T-helper 2 cell treated with Interferon-gamma antibody and Interleukin-4, amounts not matched to agents 5 μg/mL and 100 μg/mL, for 36 hours (primary cell): ENCODE measurements around the gene KCNJ4.
"Not testable (repeated sequence)": the region's sequence is repeated elsewhere in the genome, so short reads cannot be mapped to it uniquely, and the experiment has no call there.

Source experiments
- DNase-seq: peaks from one replicate; pipeline ENCODE4 v3.0.0; 2021; ENCODE audit warnings: low spot score
- H3K27ac Mint-ChIP-seq: one replicate; pipeline ENCODE4 v1.8.0; 2021; ENCODE audit warnings: mild to moderate bottlenecking, mixed read lengths
- H3K27me3 Mint-ChIP-seq: one replicate; pipeline ENCODE4 v1.8.0; 2021; ENCODE audit warnings: low read depth, mixed read lengths
- H3K36me3 Mint-ChIP-seq: one replicate; pipeline ENCODE4 v1.8.0; 2021; ENCODE audit warnings: low read depth, mixed read lengths
- H3K4me1 Mint-ChIP-seq: one replicate; pipeline ENCODE4 v1.8.0; 2021; ENCODE audit warnings: low read depth, mixed read lengths
- H3K4me3 Mint-ChIP-seq: one replicate; pipeline ENCODE4 v1.8.0; 2022; ENCODE audit warnings: mild to moderate bottlenecking, moderate library complexity, mixed read lengths
- H3K9me3 Mint-ChIP-seq: one replicate; pipeline ENCODE4 v1.8.0; 2021; ENCODE audit warnings: mixed read lengths

KCNJ4 gene

DNA sequence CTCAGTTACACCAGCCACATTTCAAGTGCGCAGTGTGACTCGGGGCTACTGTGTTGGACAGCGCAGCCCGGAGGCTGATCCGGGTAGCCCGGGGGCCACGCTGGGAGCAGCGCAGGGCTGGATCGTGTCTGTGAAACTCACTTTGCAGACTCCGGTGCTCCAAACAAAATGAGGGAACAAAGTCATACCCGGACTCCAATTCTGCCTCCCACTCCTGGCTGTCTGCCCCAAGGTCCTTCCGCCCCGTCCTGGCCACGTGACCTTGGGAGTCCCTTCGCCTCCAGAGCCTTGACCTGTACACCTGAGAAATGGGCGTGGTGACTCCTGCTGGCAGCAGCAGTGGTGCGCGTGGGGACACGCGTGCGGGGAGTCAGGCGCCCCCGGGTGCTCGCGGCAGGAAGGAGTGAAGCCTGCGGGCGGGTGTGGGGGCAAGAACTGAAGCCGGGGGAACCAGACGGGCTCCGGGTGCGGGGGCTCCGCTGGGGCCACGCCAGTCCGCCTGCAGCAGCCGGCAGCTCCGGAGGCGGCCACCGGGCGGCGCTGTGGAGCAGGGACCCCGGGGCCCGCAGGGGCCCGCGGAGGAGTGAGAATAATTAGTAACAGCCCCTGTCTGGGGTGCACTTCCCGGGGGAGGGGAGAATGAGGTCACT lies 42.4 kb downstream of the KCNJ4 start:
- Mint-ChIP-seq H3K36me3 (no peaks in the 10 kb centered on the region), H3K27me3 (peaks cover 3% of the 10 kb centered on the region), H3K4me3 (peak overlapping the region; percentile 36), H3K4me1 (no peaks in the 10 kb centered on the region), H3K9me3 (no peaks in the 10 kb centered on the region), H3K27ac (no peak overlapping the region)
- peak; percentile 32 for DNase-seq

DNA sequence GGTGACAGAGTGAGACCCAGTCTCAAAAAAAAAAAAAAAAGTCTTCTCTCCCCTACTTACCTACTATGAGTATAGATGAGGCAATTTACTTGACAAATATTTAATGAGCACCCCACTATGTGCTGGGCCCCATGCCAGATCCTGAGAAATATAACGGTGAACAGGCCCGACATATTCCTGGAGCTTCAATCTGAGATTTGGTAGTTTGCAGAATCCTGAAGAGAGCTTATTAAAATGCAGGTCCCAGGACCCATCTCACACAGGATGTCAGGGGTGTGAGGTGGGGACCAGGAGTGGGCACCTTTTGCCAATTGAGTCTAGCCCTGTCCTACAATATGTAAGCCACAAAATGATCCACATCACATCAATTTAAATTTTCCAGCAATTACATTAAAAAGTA lies 44.0 kb downstream of the KCNJ4 start:
- no peaks in the 10 kb centered on the region for H3K36me3 Mint-ChIP-seq
- H3K4me1 Mint-ChIP-seq: no peaks in the 10 kb centered on the region
- no peaks in the 10 kb centered on the region for H3K9me3 Mint-ChIP-seq
- peaks cover 3% of the 10 kb centered on the region for H3K27me3 Mint-ChIP-seq
- H3K27ac Mint-ChIP-seq: no peak overlapping the region
- H3K4me3 Mint-ChIP-seq: no peak overlapping the region
- DNase-seq: no peak

DNA sequence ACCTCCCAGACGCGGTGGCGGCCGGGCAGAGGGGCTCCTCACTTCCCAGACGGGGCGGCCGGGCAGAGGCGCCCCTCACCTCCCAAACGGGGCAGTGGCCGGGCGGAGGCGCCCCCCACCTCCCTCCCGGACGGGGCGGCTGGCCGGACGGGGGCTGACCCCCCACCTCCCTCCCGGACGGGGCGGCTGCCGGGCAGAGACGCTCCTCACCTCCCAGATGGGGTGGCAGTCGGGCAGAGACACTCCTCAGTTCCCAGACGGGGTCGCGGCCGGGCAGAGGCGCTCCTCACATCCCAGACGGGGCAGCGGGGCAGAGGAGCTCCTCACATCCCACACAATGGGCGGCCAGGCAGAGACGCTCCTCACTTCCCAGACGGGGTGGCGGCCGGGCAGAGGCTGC lies 45.1 kb downstream of the KCNJ4 start:
- not testable (repeated sequence) for H3K4me3 Mint-ChIP-seq, H3K27me3 Mint-ChIP-seq, H3K4me1 Mint-ChIP-seq, H3K27ac Mint-ChIP-seq, DNase-seq, H3K9me3 Mint-ChIP-seq, H3K36me3 Mint-ChIP-seq

DNA sequence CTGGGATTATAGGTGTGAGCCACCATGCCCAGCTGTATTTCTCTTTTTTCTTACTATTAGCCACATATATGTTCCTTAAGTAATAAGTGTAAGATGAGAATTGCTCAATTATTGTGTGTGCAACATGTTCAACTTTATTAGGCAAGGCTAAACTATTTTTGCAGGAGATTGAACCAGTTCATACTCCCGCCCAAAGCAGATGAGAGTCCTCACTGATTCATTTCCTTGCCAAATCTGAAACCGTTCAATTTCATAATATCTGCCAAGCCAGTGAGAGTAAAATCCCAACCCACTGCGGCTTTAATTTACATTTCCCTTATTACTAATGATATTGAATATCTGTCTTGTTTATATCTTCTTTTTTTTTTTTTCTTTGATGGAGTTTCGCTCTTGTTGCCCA lies 48.4 kb downstream of the KCNJ4 start:
- no peak for DNase-seq
- Mint-ChIP-seq H3K27me3 (peaks cover 11% of the 10 kb centered on the region), H3K9me3 (no peaks in the 10 kb centered on the region)

DNA sequence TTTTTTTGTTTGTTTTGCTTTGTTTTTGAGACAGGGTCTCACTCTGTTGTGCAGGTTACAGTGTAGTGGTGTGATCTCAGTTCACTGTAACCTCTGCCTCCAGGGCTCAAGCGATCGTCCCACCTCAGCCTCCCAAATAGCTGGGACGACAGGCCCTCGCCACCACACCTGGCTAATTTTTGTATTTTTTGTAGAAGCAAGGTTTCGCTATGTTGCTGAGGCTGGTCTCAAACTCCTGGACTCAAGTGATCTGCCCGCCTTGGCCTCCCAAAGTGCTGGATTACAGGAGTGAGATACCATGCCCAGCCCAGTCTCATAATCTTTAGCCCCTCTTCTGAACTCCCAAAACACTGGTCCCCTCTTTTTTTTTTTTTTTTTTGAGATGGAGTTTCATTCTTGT lies 50.6 kb downstream of the KCNJ4 start:
- H3K27ac Mint-ChIP-seq: no peak overlapping the region
- no peaks in the 10 kb centered on the region for H3K36me3 Mint-ChIP-seq
- H3K4me1 Mint-ChIP-seq: peaks cover 3% of the 10 kb centered on the region
- DNase-seq: no peak
- H3K27me3 Mint-ChIP-seq: peaks cover 18% of the 10 kb centered on the region
- no peaks in the 10 kb centered on the region for H3K9me3 Mint-ChIP-seq
- H3K4me3 Mint-ChIP-seq: no peak overlapping the region

More for the DNA sequence above, 48.4 kb downstream of the KCNJ4 start:
- Mint-ChIP-seq H3K36me3 (no peaks in the 10 kb centered on the region), H3K27ac (no peak overlapping the region), H3K4me1 (no peaks in the 10 kb centered on the region), H3K4me3 (no peak overlapping the region)

DNA sequence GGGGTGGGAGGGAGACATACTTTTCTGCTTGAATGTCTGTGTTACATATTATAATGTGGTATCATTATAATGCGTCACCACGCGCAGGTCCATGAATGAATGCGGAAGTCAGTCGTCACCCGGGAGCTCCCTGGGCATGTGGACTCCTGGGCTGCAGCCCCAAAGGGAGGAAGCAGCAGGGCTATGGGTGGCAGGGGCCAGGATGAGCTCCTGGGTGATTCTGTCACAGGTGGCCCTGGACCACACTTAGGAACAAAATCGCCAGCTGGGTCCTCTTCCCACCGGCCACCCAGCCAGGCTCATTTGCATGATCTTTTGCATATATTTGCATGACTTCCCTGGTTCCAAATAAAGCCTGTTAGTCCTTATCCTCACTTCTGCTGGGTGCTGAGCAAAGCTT lies 51.2 kb downstream of the KCNJ4 start:
- Mint-ChIP-seq H3K4me3 (no peak overlapping the region), H3K36me3 (no peaks in the 10 kb centered on the region), H3K27ac (no peak overlapping the region), H3K9me3 (no peaks in the 10 kb centered on the region), H3K27me3 (peaks cover 21% of the 10 kb centered on the region), H3K4me1 (peaks cover 5% of the 10 kb centered on the region)
- DNase-seq: no peak

DNA sequence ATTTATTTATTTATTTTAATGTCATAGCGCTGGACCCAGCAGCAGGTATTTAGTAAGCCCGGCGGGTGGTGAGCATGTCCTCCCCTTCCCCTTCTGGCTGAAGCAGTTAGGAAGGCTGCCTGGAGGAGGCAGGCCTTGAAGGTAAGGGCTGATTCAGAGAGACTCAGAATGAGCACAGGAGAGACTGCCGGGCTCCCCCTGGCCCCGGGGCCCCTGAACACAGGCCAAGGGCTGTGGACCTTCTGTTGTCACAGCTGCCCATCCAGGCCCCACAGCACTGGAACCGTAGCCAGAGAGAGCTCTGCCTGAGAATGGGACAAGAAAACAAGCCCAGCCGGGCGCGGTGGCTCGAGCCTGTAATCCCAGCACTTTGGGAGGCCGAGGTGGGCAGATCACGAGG lies 52.8 kb downstream of the KCNJ4 start:
- Mint-ChIP-seq H3K36me3 (no peaks in the 10 kb centered on the region), H3K4me3 (no peak overlapping the region), H3K9me3 (no peaks in the 10 kb centered on the region), H3K27me3 (peaks cover 21% of the 10 kb centered on the region), H3K27ac (no peak overlapping the region), H3K4me1 (peaks cover 5% of the 10 kb centered on the region)
- DNase-seq: no peak

DNA sequence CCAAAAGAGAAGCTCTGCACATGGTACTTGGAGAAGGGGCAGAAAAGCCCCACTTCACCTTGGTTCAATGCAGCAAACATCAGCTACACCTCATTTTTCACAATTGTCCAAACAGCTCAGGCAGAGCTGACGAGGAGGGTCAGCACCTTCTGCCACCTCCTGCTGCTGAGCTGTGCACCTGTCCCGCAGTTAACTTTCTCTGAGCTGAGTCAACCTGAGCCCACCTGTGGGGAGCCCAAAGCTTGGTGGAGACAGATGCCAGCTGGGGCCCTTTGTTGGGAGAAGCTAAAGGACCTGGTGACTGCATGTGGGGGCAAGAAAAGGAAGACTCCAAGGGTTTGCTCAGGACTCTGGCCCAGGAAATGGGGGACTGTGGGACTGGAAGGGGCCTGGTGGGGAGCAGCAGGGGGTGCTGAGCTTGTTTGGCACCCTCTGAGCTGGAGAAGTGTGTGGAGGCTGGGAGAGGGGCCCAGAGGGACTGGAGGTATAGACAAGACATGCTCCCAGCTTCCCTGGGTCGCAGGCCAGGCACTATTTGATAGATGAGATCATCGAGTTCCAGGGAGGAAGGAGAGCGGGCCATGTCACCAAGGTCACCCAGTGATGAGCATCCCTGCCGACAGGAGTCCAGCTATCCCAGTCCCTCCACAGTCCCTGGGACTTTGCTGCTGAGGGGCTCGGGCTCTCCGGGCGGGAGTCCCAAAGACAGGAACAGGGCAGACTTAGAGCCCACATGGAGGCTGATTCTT lies 53.5 kb downstream of the KCNJ4 start:
- no peak for DNase-seq
- peaks cover 21% of the 10 kb centered on the region for H3K27me3 Mint-ChIP-seq
- H3K9me3 Mint-ChIP-seq: no peaks in the 10 kb centered on the region
- H3K36me3 Mint-ChIP-seq: no peaks in the 10 kb centered on the region
- H3K27ac Mint-ChIP-seq: no peak overlapping the region
- H3K4me1 Mint-ChIP-seq: peaks cover 10% of the 10 kb centered on the region
- no peak overlapping the region for H3K4me3 Mint-ChIP-seq

DNA sequence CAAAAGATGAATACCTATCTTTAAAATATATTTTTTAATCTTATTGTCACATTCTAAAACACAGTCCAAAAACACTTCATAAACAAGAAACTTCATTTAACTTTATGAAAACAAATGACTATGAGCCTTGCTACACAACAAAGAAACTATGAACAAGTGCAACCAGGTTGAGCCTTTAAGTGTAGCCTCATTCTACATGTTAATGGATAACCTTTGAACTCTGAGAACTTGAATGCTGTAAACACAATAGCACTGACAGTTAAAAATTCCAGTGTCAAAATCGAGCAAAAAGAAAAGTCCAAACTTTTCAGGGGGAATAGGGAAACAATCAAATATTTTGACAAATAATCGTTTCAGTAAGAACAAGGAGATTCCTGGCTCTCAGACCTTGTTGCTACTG lies 54.7 kb downstream of the KCNJ4 start:
- Mint-ChIP-seq H3K4me1 (peaks cover 23% of the 10 kb centered on the region), H3K27me3 (peaks cover 21% of the 10 kb centered on the region)
- H3K4me3 Mint-ChIP-seq, H3K9me3 Mint-ChIP-seq, H3K27ac Mint-ChIP-seq, H3K36me3 Mint-ChIP-seq, DNase-seq: not testable (repeated sequence)

DNA sequence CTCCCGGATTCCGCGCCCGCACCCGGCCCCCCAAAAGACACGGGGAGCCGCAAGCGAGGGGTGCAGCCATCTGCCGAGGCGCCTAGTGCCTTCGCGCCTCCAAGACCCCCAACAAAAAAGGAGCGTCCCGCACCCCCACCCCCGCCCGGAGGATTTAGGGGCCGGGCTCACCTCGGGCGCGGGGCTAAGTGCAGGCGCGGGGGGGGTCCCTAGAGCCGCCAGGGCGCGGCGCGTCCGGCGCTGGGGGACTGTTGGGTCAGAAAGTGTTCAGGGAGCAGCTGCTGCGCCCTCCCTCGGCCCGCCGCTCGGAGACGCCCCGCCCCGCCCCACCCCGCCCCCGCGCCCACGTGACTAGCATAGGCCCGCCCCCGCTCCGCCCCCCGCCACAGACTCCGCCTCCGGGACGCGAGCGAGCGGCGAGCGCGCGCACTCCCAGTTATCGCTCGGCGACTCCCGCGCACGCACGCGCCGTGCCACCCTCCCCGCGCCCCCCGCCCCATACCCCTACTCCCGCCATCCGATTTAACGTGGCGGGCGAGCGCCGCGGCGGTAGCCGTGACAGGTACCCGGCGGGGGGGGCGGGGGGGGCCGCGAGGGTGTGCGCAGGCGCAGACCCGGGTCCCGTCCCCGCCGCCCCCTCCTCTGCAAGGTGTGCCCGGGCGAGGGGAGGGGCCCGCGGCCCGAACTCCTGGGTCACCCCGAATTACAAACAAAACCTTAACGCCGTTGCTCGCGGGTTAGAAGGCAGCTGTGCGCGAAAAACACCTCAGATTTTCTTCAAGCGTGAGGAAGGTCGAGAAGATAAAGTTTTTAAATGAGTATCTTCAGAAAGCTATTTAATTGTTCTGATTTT lies 56.2 kb downstream of the KCNJ4 start:
- H3K4me3 Mint-ChIP-seq: peak overlapping the region; percentile 82
- H3K27me3 Mint-ChIP-seq: peaks cover 20% of the 10 kb centered on the region
- H3K4me1 Mint-ChIP-seq: peaks cover 35% of the 10 kb centered on the region
- no peaks in the 10 kb centered on the region for H3K36me3 Mint-ChIP-seq
- H3K27ac Mint-ChIP-seq: peak overlapping the region; percentile 85
- no peaks in the 10 kb centered on the region for H3K9me3 Mint-ChIP-seq
- peak; percentile 76 for DNase-seq

DNA sequence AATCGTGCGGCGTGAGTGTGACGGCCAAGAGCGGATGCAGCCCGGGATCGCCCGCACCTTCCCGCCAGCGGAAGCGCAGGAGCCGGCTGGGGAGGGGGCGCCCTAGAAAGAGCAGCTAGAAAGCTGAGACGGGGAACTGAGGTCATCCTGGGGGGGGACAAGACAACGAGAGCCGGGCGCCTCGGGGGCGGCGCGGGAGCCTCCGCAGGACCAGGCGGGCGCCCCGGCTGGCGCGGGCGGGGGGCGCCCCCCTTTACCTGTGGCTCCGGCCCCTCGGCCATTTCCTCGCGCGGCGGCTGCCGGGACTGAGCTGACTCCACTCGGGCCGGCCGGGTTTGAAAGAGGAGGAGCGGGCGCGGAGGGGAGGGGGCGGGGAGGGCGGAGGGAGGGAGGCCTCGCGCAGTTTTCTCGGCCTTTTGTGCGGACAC lies 56.8 kb downstream of the KCNJ4 start:
- H3K27ac Mint-ChIP-seq: peak overlapping the region; percentile 83
- H3K27me3 Mint-ChIP-seq: peaks cover 19% of the 10 kb centered on the region
- not testable (repeated sequence) for H3K36me3 Mint-ChIP-seq, H3K9me3 Mint-ChIP-seq
- peak overlapping the region; percentile 86 for H3K4me3 Mint-ChIP-seq
- peaks cover 41% of the 10 kb centered on the region for H3K4me1 Mint-ChIP-seq
- peak; percentile 61 for DNase-seq

DNA sequence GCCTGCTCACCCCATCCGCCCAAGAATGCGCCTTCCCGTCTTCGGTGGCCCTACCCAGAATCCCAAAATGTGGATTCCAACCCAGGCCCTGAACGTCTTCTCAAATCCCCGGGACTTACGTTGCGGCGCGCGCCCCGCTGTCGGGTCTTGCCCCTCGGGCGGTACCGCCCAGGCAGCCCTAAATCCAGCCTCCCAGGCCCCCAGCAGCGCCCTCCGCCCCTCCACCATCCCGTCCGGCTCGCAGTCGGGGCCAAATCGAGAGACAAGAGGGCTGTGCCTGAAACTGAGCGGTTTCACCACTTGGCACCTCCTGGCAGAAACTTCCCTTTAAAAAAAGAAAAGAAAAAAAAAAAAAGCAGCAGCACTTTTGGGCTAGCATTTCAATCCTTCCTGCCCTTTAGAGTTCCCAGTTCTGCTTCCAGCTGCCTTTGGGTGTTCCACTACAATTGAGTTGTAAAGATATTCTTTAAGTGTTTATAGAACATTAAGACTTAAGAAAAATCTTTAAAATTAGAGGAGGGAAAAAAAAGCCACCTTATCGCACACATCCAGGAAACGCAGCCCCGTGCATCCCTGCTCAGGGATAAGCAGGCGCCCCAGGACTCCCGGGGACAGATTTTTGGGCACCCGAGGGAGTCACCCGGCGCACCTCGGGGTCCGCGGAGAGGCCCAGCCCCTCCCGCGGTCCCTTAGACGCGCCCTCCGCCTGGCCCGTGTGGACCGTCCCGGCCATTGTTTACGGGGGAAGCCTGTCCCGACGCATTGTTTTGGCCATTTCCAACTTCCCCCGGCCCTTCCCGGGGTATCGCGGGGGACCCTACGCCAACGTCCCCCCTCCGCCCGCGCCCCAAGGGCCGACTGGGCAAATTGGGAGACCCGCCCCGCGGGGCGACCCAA lies 57.6 kb downstream of the KCNJ4 start:
- peaks cover 48% of the 10 kb centered on the region for H3K4me1 Mint-ChIP-seq

DNA sequence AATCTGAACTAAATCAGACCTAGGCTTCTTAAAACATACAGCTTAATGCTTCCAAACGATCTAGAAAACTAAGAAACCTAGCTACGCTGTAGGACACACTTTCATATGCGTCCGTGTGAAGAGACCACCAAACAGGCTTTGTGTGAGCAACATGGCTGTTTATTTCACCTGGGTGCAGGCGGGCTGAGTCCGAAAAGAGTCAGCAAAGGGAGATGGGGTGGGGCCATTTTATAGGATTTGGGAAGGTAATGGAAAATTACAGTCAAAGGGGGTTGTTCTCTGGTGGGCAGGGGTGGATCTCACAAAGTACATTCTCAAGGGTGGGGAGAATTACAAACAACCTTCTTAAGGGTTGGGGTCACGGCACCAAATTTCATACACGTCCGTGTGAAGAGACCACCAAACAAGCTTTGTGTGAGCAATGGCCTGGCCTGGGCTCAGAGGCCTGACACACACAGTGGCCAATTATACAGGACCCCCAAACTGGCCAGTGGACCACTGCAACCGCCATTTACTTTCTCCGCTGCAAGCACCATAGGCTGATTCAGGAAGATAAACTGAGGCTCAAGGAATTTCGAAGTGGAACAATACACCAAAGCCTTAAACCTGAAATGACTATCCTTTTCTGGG lies 58.4 kb downstream of the KCNJ4 start:
- peak overlapping the region; percentile 77 for H3K27ac Mint-ChIP-seq
- not testable (repeated sequence) for H3K36me3 Mint-ChIP-seq, H3K9me3 Mint-ChIP-seq, DNase-seq
- peaks cover 13% of the 10 kb centered on the region for H3K27me3 Mint-ChIP-seq
- peaks cover 48% of the 10 kb centered on the region for H3K4me1 Mint-ChIP-seq
- H3K4me3 Mint-ChIP-seq: peak overlapping the region; percentile 86

More for the DNA sequence above, 57.6 kb downstream of the KCNJ4 start:
- H3K27me3 Mint-ChIP-seq: peaks cover 14% of the 10 kb centered on the region
- DNase-seq: no peak
- peak overlapping the region; percentile 86 for H3K4me3 Mint-ChIP-seq
- peak overlapping the region; percentile 77 for H3K27ac Mint-ChIP-seq
- H3K9me3 Mint-ChIP-seq: no peaks in the 10 kb centered on the region
- H3K36me3 Mint-ChIP-seq: no peaks in the 10 kb centered on the region
